PC-9 (cell line): Measurements from ENCODE around the gene CCDC85C. TPM values are rescaled to one million over a fixed set of nuclear protein-coding genes. Genes with fewer than 3 reads are reported as not detected.

Experiments
- BruUV-seq: library from RNA; stranded (reverse); fragments of 400-500 nt; replicated peaks from 2 replicates; lab custom pipeline; 2021; lab: Mats Ljungman, UMichigan
- CTCF ChIA-PET: fragments of 300-600 bp; sonication (Branson Sonifier 250); formaldehyde crosslinking; loops from one replicate; lab custom pipeline; 2022; ENCODE audit warnings: antibody characterized with exemption; lab: Charles Lee
- POLR2A ChIA-PET: fragments of 300-600 bp; sonication (Branson Sonifier 250); formaldehyde crosslinking; loops from one replicate; lab custom pipeline; 2022; ENCODE audit warnings: antibody characterized with exemption; ENCODE audit not compliant: unreplicated experiment; lab: Charles Lee
- DNase-seq, 2 experiments: peaks; one replicate each; pipeline versions ENCODE4 v3.0.0 to v3.0.0-alpha.2; 2015 to 2022; ENCODE audit warnings: mixed read lengths in 1 of 2
- H2AFZ ChIP-seq: fragments of 200-600 bp; sonication (generic); 2 replicates; pipeline ENCODE4 v1.8.1; 2017; ENCODE audit warnings: antibody characterized with exemption
- H3F3A ChIP-seq: fragments of 200-600 bp; sonication (generic); 2 replicates; pipeline ENCODE4 v1.8.1; 2017; ENCODE audit warnings: antibody characterized with exemption, mild to moderate bottlenecking, low read depth; ENCODE audit not compliant: insufficient read depth
- H3K27ac ChIP-seq: fragments of 200-600 bp; sonication (generic); 2 replicates; pipeline ENCODE4 v1.6.1; 2016; ENCODE audit warnings: mixed run types
- H3K27me3 ChIP-seq: fragments of 200-600 bp; sonication (generic); 2 replicates; pipeline ENCODE4 v1.6.1; 2016; ENCODE audit warnings: low read depth, mixed run types; ENCODE audit not compliant: insufficient read depth
- H3K36me3 ChIP-seq: fragments of 200-600 bp; sonication (generic); 2 replicates; pipeline ENCODE4 v1.6.1; 2016; ENCODE audit warnings: low read depth, mixed run types
- H3K4me1 ChIP-seq: fragments of 200-600 bp; sonication (generic); replicated peaks from 2 replicates; pipeline ENCODE4 v1.6.1; 2016; ENCODE audit warnings: mixed run types; ENCODE audit not compliant: insufficient read depth
- H3K4me2 ChIP-seq: fragments of 200-600 bp; sonication (generic); 2 replicates; pipeline ENCODE4 v1.6.1; 2017; ENCODE audit warnings: mixed run types
- H3K4me3 ChIP-seq: fragments of 200-600 bp; sonication (generic); 2 replicates; pipeline ENCODE4 v1.6.1; 2016; ENCODE audit warnings: mixed run types
- H3K79me2 ChIP-seq: fragments of 200-600 bp; sonication (generic); 2 replicates; pipeline ENCODE4 v1.6.1; 2017; ENCODE audit warnings: low read depth, mixed run types
- H3K9me2 ChIP-seq: fragments of 200-600 bp; sonication (generic); 2 replicates; pipeline ENCODE4 v1.8.1; 2017; ENCODE audit warnings: mild to moderate bottlenecking; ENCODE audit not compliant: insufficient read depth
- H3K9me3 ChIP-seq: fragments of 200-600 bp; sonication (generic); 2 replicates; pipeline ENCODE4 v1.8.1; 2016; ENCODE audit warnings: low read depth; ENCODE audit not compliant: insufficient read depth
- H4K20me1 ChIP-seq: fragments of 200-600 bp; sonication (generic); 2 replicates; pipeline ENCODE4 v1.8.1; 2017; ENCODE audit not compliant: insufficient read depth
- CTCF ChIP-seq: fragments of 200-600 bp; sonication (generic); conservative IDR thresholded peaks from 2 replicates; pipeline ENCODE4 v1.6.1; 2017; ENCODE audit warnings: mixed run types, antibody characterized with exemption, mild to moderate bottlenecking, moderate library complexity
- EZH2 ChIP-seq: fragments of 200-600 bp; sonication (generic); IDR thresholded peaks from 2 replicates; pipeline ENCODE4 v1.8.0; 2017; ENCODE audit warnings: antibody characterized with exemption, low read depth
- intact Hi-C: fragments of 100-400 bp; cut with micrococcal nuclease; formaldehyde crosslinking; loops from one replicate; pipeline ENCODE4 v1.10.0; 2022; ENCODE audit not compliant: unreplicated experiment
- total RNA-seq: library from RNA; stranded (reverse); gene quantifications from 2 replicates; pipeline ENCODE4 v1.2.3, GENCODE V29; 2021

Gene CCDC85C
- total RNA-seq, 1 experiment from 2014 or later: 21.2 TPM

GRCh38 chr14:99532310-99532709 lies 71.7 kb downstream of the CCDC85C start:
- Histone ChIP-seq H3K27ac (no peak overlapping the region), H3K4me3 (no peak overlapping the region), H3K9me2 (no peaks in the 10 kb centered on the region), H3F3A (no peaks in the 10 kb centered on the region), H3K36me3 (no peaks in the 10 kb centered on the region), H3K79me2 (no peaks in the 10 kb centered on the region), H3K4me2 (no peak overlapping the region), H4K20me1 (no peaks in the 10 kb centered on the region), H3K4me1 (0 out of 2 replicates have a peak, but pooled peaks cover 2% of the 10 kb centered on the region), H2AFZ (no peak overlapping the region), H3K9me3 (no peaks in the 10 kb centered on the region), H3K27me3 (no peaks in the 10 kb centered on the region)
- ChIA-PET POLR2A (no interaction called here), CTCF (no interaction called here)
- TF ChIP-seq EZH2: no peak
- TF ChIP-seq CTCF: no peak
- BruUV-seq: no TSS peak
- intact Hi-C loops: no loop called here
- DNase-seq: no peak

GRCh38 chr14:99531251-99532096 lies 72.5 kb downstream of the CCDC85C start:
- BruUV-seq: no TSS peak
- no peak for DNase-seq
- H3K4me3 ChIP-seq: no peak overlapping the region
- no peak overlapping the region for H3K4me2 ChIP-seq
- H3K27me3 ChIP-seq: no peaks in the 10 kb centered on the region
- H3K79me2 ChIP-seq: no peaks in the 10 kb centered on the region
- H3K9me3 ChIP-seq: no peaks in the 10 kb centered on the region
- no peaks in the 10 kb centered on the region for H3K9me2 ChIP-seq
- no peaks in the 10 kb centered on the region for H3K4me1 ChIP-seq
- no peaks in the 10 kb centered on the region for H3F3A ChIP-seq
- intact Hi-C loops: no loop called here
- H2AFZ ChIP-seq: no peak overlapping the region
- CTCF ChIA-PET: no interaction called here
- H3K27ac ChIP-seq: no peak overlapping the region
- POLR2A ChIA-PET: no interaction called here
- no peaks in the 10 kb centered on the region for H4K20me1 ChIP-seq
- H3K36me3 ChIP-seq: no peaks in the 10 kb centered on the region
- no peak for TF ChIP-seq CTCF
- no peak for TF ChIP-seq EZH2

- ChIA-PET CTCF (no interaction called here), POLR2A (no interaction called here)
- no peak for DNase-seq
- Histone ChIP-seq H3K27me3 (no peaks in the 10 kb centered on the region), H3K4me1 (no peaks in the 10 kb centered on the region), H3K9me2 (no peaks in the 10 kb centered on the region), H3F3A (no peaks in the 10 kb centered on the region), H3K4me3 (no peak overlapping the region), H4K20me1 (no peaks in the 10 kb centered on the region), H3K36me3 (no peaks in the 10 kb centered on the region), H2AFZ (no peak overlapping the region), H3K79me2 (no peaks in the 10 kb centered on the region), H3K4me2 (no peak overlapping the region), H3K27ac (no peak overlapping the region), H3K9me3 (no peaks in the 10 kb centered on the region)
- intact Hi-C loops: no loop called here
- no TSS peak for BruUV-seq
- no peak for TF ChIP-seq CTCF
- no peak for TF ChIP-seq EZH2
Observed at GRCh38 chr14:99530407-99531155, 73.4 kb downstream of the CCDC85C start.
